NCI-H1092 treated with DMSO at 0.1 percent for 48 hours (cell line): Measurements from ENCODE around the gene CARD9.

ENCODE experiments used
- DNase-seq: peaks from one replicate; lab custom pipeline; 2025; lab: John Stamatoyannopoulos, UW

The CARD9 gene

DNA sequence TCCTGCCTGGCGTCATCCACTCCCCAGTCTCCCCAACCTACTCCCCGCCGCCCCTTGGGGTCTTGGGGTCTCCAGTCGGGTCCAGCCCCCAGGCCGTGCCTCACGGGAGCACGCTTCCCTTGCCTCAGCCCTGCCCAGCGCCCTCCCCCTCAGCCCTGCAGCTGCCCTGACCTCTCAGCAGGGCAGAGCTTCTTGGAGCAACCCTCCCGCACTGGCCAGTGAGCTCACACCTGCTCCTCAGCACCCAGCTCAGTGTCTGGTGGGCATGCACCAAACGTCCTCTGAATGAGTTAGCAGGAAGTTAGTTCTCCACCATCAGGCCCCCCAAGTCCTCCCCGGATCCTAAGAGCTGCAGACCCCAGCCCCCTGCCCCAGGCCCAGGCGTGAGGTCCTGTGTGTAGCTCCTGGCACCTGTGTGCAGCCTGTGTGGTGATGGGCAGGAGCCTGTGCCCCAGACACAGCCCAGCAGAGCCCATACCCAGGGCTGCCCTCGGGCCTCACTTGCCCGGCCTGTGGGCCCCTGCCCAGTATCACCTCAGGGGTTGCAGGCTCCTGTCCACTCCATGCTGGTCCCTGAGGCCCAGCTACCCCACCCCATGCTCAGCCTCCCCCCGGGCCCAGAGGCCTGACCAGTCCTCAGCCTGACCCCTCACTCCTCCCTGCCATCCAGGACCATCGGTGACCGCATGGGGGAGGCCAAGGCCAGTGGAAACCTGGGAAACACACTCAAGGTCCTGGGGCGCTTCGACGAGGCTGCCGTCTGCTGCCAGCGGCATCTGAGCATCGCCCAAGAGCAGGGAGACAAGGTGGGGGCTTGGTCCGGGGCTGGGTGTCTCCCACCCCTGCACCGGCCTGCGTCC lies 37.9 kb downstream of the CARD9 start:
- DNase-seq: no peak

DNA sequence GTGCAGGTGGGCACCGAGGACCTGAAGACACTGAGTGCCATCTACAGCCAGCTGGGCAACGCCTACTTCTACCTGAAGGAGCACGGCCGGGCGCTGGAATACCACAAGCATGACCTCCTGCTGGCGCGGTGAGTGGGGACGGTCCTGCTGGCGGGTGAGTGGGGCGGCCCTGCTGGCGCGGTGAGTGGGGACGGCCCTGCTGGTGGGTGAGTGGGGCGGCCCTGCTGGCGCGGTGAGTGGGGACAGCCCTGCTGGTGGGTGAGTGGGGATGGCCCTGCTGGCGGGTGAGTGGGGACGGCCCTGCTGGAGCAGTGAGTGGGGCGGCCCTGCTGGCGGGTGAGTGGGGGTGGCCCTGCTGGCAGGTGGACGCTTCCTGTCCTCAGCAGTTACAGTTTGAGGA lies 38.9 kb downstream of the CARD9 start:
- no peak for DNase-seq

DNA sequence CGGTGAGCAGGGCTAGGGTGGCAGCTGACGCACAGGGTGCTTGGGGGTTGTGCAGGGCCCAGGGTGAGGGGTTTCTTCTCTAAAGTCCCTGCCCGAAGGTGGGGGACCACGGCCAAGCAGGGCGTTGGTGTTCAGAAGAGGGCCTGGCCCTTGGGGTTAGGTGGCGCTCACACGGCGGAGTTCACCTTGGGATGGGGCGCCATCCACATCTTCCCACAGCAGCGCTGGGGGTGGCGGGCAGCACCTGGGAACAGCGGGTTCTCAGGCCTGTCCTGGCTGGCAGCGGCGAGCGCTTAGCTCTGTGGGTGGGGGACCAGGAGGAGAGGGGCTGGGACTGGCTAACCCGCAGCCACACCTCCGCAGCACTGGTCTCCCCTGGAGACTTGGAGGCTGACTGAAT lies 40.0 kb downstream of the CARD9 start:
- no peak for DNase-seq

DNA sequence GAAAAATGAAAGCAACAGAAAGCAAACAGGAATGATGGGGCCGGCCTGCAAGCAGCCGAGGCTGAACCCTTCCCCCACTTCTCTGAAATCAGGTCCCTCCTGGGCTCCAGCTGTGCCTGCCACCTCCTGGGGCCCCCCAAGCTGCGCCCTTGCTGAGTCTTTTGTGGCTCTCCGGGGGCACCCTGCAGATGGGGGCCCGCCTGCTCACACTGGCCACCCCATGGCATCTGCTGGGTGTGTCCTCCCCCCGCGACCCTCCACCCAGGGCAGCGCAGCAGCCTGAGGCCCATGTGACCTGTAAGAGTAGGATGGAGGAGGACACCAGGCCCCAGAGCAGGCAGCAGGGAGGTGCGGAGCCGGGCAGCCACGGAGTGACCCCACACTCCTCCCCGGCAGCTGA lies 40.4 kb downstream of the CARD9 start:
- DNase-seq: no peak

DNA sequence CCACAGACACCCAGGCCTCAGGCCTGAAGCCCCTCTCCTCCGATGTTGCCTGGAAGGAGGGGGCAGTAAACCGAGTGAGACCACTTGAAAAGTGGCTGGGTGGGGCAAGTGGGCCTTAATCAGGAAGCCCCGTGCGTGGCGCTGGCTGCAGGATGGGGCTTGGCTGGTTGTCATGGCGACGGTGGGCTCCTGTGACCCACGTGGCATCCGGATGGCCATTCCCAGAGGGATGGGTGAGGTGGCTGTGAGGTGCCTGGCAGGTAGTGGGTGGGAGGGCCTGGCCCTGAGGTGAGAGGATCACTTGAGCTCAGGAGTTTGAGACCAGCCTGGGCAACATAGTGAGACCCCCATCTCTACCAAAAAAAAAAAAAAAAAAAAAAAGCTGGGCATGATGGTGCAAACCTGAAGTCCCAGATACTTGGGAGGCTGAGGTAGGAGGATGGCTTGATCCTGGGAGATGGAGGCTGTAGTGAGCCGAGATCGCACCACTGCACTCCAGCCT lies 40.9 kb downstream of the CARD9 start:
- no peak for DNase-seq

DNA sequence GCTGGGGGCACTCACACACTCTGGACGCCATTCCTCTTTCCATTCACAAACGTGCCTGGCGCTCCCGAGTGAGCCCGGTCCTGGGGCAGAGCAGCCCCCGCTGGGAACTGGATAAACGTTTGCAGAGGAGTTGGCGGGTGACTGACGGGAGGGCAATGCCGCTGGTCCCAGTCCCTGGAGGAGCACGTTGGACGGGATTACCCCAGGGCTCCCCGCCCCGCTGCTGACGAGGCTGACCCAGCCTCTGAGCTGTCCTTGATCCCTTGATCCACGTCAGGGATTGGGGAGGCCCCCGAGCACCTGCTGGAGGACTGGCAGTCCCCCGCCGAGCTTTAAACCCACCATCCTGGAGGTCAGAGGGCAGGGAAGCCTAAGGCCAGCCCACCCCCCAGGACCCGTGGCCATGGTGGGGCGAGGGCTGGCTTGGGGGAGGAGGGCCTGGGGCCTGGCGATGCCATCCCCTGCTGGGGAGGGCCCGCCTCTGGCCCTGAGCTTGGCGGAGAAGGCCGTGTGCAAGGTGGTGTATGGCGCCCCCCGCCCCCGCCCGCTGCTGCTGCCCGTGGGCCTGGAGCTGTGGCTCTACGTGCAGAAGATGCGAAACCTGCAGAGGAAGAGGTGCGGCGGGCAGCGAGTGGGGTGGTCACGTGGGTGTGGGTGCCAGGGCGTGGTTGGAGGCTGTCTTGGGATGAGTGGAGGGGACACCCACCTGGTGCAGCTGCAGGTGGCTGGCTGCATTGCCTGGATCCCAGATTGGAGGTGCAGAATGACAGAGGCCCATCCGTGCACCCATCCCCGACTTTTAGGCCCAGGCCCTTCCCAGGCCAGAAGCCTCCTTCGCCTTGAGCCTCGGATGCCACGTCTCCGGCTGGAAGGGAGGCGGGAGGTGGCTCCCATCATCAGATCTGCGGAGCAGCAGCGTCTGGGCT lies 41.6 kb downstream of the CARD9 start:
- DNase-seq: no peak

DNA sequence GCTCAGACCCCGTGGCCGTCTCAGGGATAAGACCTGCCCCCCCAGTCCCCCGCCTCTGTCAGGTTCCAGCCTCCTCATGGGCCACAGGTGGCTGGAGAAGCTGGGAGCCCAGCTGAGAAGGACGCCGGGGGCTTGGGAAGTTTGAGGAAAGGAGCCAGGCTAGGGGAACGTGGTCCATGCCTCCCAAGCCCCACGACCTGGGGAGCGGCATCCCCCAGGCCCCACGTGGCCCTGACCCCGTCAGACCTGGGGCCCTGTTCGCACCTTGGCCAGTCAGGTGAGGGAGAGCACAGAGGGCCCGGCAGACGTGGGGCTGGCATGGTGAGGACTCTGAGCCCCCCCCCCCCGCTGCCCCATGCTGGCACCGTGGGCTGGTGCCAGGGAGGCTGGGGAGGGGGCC lies 42.4 kb downstream of the CARD9 start:
- DNase-seq: no peak

DNA sequence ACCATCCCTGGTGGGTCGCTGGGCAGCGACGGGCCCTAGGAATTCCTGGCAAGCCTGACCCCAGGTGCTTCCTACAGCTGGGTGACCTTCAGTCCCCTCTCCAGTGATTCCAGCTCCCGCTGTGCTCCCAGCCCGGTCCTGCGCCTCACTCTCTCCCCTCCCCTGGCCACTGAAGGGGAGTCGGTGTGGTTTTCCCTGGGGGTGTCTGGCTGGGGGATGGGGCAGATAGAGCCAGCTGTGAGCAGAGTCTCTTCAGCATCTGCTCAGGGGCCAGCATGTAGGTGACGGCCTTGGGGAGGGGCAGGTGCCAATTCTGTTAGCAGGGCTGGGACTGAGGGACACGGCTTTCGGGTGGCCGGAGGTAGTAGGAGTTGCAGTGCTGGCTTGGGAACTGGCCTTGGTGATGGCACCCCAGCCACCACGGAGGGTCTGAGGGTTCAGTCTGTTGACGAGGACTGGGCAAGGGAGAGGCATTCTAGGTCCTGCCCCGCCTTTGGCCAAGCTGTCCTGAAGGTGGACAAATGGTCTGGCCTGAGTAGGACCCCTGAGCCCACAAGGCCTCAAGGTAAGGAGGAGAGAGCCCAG lies 43.0 kb downstream of the CARD9 start:
- no peak for DNase-seq

DNA sequence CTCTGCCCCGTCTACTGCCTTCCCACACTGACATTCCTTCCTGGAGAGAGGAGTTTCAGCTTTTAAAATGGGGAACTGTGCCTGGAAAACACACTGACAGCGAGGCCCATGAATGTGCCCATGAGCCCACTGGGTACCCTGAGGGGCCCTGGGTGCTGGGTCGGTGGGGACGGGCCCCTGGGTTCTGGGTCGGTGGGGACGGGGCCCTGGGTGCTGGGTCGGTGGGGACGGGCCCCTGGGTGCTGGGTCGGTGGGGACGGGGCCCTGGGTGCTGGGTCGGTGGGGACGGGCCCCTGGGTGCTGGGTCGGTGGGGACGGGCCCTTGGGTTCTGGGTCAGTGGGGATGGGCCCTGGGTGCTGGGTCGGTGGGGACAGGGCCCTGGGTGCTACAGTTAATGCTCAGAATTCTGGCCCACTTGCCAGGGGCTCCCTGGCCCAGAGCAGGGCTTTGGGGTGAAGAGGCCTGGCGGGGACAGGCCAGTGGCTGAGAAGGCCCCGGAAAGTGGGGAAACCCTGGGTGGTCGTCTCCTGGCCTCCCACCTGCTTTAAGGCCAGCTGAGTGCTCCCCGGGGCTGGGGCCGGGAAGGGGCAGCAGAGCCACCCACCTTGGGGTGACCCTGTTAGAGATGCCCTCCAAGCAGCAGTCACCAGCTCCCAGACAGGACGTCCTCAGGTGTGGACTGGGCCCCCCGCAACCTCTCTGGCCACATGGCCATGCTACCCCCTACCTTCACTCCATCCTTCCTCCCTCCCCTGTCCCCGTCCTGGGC lies 43.6 kb downstream of the CARD9 start:
- DNase-seq: no peak

DNA sequence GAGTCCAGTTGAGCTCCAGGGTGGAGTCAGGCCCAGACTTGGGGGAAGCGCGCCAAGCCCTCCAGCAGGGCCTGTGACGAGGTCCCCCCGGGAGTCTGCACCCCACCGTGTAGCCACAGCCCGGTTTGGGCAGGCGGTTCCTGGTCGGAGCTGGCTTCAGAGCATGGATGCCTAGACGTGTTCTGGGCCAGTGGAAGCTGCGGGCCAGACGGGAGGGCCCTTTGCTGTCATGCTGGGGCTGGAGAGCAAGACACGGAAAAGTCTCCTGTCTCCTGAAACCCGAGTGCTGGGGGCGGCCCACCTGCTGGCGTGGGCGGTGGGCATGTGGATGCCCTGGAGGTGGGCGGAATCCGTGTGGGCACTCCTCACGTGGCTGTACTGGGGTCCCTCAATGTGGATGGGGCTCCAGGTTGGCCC lies 44.2 kb downstream of the CARD9 start:
- no peak for DNase-seq

DNA sequence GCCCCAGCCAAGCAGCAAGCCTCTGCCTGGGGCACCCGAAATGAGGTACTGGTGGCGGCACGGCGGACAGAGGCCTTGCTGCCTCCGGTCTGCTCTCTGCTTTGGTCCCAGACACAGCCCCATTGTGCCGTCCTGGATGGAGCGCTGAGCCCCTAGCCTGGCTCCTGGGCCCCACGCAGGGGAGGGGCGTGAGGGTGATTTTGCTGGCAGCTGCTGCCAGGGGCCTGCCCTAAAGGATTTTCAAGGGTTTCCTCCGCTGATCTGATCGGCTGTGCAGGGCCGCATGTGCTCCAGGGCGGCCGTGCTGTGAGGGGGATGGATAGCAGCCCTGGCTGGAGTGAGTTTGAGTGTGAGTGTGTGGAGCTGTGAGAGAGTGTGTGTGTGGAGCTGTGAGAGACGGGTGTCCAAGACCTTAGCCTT lies 44.8 kb downstream of the CARD9 start:
- DNase-seq: no peak

DNA sequence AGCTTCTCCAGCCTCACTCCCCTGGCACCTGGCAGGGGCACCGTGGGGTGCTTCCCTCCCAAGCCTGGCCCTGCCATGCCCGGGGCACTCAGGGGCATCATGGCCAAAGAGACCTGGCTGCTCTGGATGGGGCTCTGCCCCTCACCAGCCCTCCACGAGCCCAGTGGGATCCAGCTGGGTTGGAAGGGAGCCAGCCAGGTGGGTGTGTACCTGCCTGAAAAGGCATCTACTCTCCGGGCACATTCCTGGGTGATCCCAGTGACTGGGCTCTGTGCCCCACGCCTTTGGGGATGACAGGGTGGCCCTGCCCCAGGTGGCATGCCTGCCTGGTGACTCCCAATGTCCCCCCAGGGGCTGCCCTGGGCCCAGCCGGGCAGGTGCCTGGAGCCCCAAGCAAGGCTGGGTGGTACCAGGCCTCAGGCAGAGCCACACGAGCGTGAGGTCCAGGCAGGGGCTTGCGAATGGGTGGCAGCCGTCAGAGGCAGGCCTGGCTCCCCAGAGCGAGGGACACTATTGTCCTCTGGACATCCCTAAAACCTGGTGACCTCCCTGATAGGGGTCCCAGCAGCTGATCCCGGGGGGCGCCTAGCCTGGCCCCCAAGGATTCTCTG lies 45.4 kb downstream of the CARD9 start:
- DNase-seq: no peak

DNA sequence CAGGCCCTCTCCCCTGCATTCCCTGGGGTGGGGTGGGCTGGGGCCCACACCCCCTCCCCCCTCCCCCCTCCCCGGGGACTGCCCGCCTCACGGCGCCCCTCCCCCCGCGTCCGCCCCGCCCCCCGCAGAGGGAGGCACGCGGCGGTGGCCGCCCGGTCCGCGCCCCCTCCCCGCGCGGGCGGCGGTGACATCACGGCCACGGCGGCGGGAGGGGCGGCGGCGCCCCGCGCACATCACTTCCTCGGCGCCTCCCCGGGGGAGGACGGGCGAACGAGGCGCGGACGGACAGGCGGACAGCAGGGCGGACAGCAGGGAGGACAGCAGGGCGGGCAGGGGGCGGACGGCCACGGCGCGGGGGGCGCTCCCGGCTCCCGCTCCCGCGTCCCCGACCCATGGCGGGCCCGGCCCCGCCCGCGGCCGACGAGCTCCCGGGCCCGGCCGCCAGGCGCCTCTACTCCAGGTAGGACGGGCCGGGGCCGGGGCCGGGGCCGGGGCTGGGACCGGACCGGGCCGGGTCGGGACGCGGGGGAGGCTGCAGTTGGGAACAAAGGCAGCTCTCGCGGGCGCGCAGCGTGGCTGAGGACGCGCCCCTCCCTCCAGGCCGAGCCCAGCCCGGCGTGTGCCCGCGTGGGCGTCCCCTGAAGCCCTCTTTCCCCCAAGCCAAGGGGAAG lies 46.0 kb downstream of the CARD9 start, which contains the start of gene GPSM1:
Gene GPSM1 (plus strand): TSS at position 236 of the 671 bp plus-strand sequence. CDS start 157 bp downstream, at position 393.
- peak; percentile 11 for DNase-seq

DNA sequence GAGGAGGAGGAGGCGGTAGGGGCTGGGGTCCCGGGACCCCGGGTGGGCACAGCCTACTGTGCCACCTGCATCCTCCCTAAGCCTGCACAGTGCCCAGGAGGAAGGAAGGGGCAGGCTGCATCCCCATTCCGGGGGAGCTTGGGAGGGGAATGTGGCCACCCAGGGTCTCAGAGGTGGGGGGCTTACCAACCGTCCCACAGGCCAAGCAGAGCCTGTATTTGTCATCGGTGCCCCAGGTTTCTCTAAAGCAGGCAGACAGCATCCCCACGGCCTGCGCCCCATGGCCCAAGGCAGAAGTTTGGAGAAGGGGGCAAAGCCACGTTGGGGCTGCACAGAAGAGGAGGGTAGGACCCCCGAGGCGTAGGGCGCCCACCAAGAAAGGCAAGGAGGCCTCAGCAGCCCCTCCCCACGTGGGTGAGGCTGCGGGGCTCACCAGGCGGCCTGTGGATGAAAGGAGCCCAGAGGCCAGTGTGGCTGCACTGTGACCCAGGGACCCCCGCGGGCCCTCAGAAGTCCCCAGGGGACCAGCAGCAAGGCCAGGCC lies 46.6 kb downstream of the CARD9 start:
- DNase-seq: no peak

DNA sequence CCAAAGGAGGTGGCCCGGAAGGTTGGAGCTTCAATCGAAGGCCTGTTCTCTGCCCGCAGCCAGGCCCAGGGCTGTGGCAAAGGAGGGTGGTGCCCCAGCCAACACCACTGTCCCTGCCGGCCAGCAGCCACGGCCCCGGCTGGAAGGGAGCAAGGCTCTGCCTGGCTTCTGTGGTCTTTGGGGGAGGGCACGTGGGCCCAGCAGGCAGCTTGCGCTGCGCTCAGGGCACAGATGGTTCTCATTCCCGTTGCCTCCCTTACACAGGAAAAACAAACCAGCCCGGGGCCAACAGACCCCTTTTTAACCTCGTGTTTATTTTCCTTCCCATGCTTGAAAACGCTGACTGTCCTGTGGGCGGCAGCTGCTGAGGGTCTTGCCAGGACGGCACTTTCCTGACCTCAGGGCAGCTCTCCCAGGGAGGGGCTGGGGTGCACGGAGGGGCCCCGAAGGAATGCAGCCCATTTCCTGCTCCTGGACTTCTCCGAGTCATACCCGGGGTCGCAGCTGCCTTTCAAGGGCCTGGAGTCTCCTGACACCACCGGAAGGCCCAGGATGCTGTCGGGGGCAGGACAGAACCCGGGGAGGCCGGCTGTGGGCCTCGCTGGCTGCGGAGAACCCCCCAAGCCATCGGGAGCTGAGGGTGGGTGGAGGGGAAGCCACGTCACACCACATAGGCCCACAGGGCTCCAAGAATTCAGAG lies 47.3 kb downstream of the CARD9 start:
- no peak for DNase-seq

DNA sequence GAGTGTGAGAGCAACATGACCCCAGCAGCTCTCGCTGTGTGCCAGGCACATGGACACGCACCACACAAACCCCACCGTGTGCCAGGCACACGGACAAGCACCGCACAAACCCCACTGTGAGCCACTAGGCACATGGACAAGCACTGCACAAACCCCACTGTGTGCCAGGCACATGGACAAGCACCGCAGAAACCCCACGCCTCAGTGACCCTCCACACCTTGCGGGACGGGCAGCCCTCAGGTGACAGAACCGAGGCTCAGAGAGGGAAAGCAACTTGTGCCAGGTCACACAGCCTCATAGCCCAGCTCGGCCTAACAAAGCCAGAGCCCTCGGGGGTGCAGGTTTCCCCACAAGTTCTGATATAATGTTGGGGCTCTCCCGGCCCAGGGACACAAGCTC lies 48.1 kb downstream of the CARD9 start:
- DNase-seq: no peak

DNA sequence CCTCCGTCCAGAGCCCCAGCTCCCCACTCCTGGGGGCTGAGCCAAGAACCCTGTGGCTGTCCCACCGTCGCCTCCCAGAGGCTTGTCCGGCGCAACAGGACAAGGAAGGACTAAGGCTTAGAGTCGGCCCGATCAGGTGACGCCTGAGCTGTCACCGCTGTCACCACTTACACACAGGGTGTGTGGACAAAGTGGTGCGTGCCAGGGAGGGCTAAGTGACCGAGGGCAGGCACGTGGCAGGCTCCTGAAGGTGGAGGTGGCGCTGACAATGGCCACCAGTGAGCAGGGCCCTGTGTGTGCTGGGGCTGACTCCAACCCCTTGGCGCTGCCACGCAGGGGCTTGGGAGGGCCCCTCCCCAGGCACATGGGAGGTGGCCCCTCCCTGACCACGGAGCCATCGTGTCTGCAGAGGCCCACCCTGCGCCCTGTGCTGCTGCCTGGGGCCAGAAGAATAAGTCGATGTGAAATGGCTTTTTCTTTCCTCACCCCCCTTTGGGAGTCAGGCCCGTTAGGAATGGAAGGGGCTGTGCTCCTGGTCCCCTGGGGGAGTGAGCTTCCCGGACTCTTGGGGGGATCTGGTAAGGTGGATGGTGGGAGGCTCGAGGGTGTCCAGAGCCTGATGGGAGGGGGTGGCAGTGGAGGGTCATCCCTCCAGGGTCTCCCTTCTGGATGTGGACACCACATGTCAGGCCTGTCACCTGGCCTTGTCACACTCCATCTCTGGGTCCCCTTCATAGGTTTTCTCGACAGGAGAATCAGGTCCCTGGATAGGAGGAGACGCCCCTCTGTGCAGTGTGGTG lies 48.8 kb downstream of the CARD9 start:
- DNase-seq: no peak

DNA sequence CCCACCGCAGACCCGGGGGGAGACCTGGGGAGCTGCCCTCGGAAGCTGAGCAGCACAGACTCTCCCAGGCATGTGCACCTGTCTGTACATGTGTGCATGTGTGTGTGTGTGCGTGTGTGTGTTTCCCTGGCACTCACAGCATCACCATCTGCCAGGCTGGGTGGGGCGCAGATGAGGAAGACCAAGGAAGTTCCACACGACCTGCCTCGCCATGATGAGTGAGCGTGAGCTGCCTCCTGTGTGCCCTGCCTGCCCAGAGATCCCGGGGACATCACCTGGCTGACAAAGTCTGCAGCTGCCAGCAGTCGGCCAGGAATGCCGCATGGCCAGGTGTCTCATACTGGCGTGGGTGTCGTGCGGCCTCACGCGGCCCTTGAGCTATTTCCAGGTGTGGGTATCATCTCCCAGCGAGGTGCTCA lies 50.1 kb downstream of the CARD9 start:
- no peak for DNase-seq
